Measurements from ENCODE around the gene OPCML.

GRCh38 chr11:133146697-133147306 lies 385.5 kb downstream of the OPCML start:
- TF ChIP-seq CTCF (IDR thresholded peaks at IDR 0.05; ENCODE audit: low read length): no peak
- no peak for TF ChIP-seq EZH2 (IDR thresholded peaks at IDR 0.05; ENCODE audit: borderline replicate concordance, low read length)

Measured in OCI-LY1 (cell line).